ENCODE measurements around the gene SLC26A6. TPM values are rescaled to one million over a fixed set of nuclear protein-coding genes. Genes with fewer than 3 reads are reported as not detected.

SLC26A6 gene
- total and polyA plus RNA-seq, 2 of the 13 experiments (the other 11 are each of a cell fraction or from before 2014, with no cell fraction given), result 40.7 to 184 TPM

DNA sequence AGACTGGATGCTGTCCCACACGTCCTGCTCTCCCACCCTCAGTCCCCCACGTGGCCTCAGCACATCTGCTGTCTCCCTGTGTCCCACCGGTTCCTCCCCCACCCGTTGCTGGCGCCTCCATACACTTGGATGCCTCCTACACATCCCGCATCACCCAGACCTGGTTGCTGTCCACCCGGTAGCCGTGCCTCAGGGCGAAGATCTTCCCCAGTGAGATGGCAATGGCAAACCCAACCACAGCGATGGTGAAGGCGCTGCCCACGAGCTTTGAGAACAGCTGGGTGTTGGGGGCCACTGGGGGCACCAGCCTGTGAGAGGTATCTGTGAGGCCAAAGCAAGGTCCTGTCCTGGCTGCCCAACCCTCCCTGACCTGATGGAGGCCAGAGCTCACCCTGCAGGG is 4.4 kb downstream of the SLC26A6 start (continued):
- no peak for TF ChIP-seq POLR2G (IDR thresholded peaks at IDR 0.05; ENCODE audit: low read depth, low read length)

- POLR2A ChIA-PET, result no interaction called here
- Histone ChIP-seq H2AFZ (ENCODE audit: low read length) (no peak overlapping the region), H3K79me2 (ENCODE audit: insufficient read depth, low read length) (peaks cover 35% of the 10 kb centered on the region), H3K27me3 (ENCODE audit: control insufficient read depth in 1 of 2, insufficient read depth in 2 of 2, low read length in 2 of 2) (no peaks in the 10 kb centered on the region; a peak in 1 of 5 replicates), H3K4me2 (ENCODE audit: low read depth, low read length) (no peak overlapping the region), H3K27ac (ENCODE audit: extremely low read length, insufficient read depth, low read length) (no peak overlapping the region), H4K20me1 (ENCODE audit: insufficient read depth, low read length) (no peaks in the 10 kb centered on the region), H3K4me1 (ENCODE audit: insufficient read depth, low read length) (peaks cover 54% of the 10 kb centered on the region), H3K9me3 (ENCODE audit: low read length) (no peaks in the 10 kb centered on the region), H3K36me3 (replicated peaks in 1 of 2; ENCODE audit: control insufficient read depth in 1 of 2, insufficient read depth in 2 of 2, low read length in 2 of 2) (peaks cover 27 to 84% of the 10 kb centered on the region in 2 experiments), H3K9ac (ENCODE audit: insufficient read depth, low read depth, low read length) (no peak overlapping the region), H3K4me3 (replicated peaks in 1 of 3; ENCODE audit: insufficient read depth in 1 of 3, low read depth in 2 of 3, low read length in 3 of 3) (no peak overlapping the region)
- TF ChIP-seq CSRNP1 (CRISPR knock-in tag; IDR thresholded peaks at IDR 0.05) (no peak), ARHGAP35 (CRISPR knock-in tag; IDR thresholded peaks at IDR 0.05; ENCODE audit: borderline replicate concordance) (no peak), ZNF17 (CRISPR knock-in tag; IDR thresholded peaks at IDR 0.05) (no peak), ZFAT (CRISPR knock-in tag; conservative IDR thresholded peaks at IDR 0.05) (no peak), ZHX1 (CRISPR knock-in tag; IDR thresholded peaks at IDR 0.05; ENCODE audit: low read depth) (no peak), RARG (CRISPR knock-in tag; IDR thresholded peaks at IDR 0.05; ENCODE audit: low read depth) (no peak), ZNF30 (CRISPR knock-in tag; IDR thresholded peaks at IDR 0.05) (no peak), SP140L (CRISPR knock-in tag; IDR thresholded peaks at IDR 0.05; ENCODE audit: borderline replicate concordance) (no peak), CTCF (CRISPR knock-in tag; IDR thresholded peaks at IDR 0.05) (no peak), PRPF4 (IDR thresholded peaks at IDR 0.05; ENCODE audit: low read depth, low read length, poor library complexity, severe bottlenecking) (no peak), RAD51 (IDR thresholded peaks at IDR 0.05; ENCODE audit: borderline replicate concordance) (no peak), ZFYVE20 (CRISPR knock-in tag; IDR thresholded peaks at IDR 0.05; ENCODE audit: borderline replicate concordance, low read depth) (no peak), SRY (CRISPR knock-in tag; IDR thresholded peaks at IDR 0.05) (no peak), RCOR2 (CRISPR knock-in tag; IDR thresholded peaks at IDR 0.05) (no peak), ZC3H13 (CRISPR knock-in tag; IDR thresholded peaks at IDR 0.05) (no peak)
- TF ChIP-seq, protein P1, sequence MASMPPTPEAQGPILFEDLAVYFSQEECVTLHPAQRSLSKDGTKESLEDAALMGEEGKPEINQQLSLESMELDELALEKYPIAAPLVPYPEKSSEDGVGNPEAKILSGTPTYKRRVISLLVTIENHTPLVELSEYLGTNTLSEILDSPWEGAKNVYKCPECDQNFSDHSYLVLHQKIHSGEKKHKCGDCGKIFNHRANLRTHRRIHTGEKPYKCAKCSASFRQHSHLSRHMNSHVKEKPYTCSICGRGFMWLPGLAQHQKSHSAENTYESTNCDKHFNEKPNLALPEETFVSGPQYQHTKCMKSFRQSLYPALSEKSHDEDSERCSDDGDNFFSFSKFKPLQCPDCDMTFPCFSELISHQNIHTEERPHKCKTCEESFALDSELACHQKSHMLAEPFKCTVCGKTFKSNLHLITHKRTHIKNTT (CRISPR knock-in tag; IDR thresholded peaks at IDR 0.05), result no peak
- no TSS peak for BruUV-seq (replicated peaks)
- DNase-seq (ENCODE audit: low spot score), result no peak
- intact Hi-C loops (cut with micrococcal nuclease; ENCODE audit: unreplicated experiment) (no loop called here), in situ Hi-C loops (cut with HindIII; ENCODE audit: extremely low pct_ligation_motif_present, low pct_unique_long_range_greater_than_20kb) (no loop called here)
- WGBS (ENCODE audit: low lambda C conversion rate), result 100% methylated on average over 1 of the region's 8 CpGs
- ATAC-seq, result no peak
- FAIRE-seq, result no peak
- CTCF ChIA-PET (ENCODE audit: low intra/inter-chr PET ratio, low total read pairs), result no interaction called here
Measured at GRCh38 chr3:48630407-48630806, 4.9 kb downstream of the SLC26A6 start.

All from HepG2 (cell line).